PC-3 (cell line): Measurements from ENCODE around the gene FUT8.

Source experiments
- CTCF ChIP-seq: fragments of 300-600 bp; sonication (generic); conservative IDR thresholded peaks from 2 replicates; pipeline ENCODE4 v1.5.1; 2017; ENCODE audit warnings: antibody characterized with exemption, low read depth, mild to moderate bottlenecking, low read length
- EZH2 ChIP-seq: fragments of 300-600 bp; sonication (generic); IDR thresholded peaks from one replicate; pipeline ENCODE4 v1.6.1; 2017; ENCODE audit warnings: antibody characterized with exemption, mild to moderate bottlenecking, low read length; ENCODE audit not compliant: unreplicated experiment

- no peak for TF ChIP-seq CTCF
- no peak for TF ChIP-seq EZH2
Measured at GRCh38 chr14:65382586-65382985, 29.9 kb upstream of the FUT8 start.
